OCI-LY3 (cell line): ENCODE data around the gene HSD17B7.
"Not testable (repeated sequence)": the region's sequence is repeated elsewhere in the genome, so short reads cannot be mapped to it uniquely, and the experiment has no call there.

Experiments used
- H2AFZ ChIP-seq: fragments of 200-600, 300-600 bp; shearing (Covaris generic); 2 replicates; pipeline ENCODE4 v1.6.0; 2014; ENCODE audit warnings: antibody characterized with exemption, low read depth, low read length
- H3K27ac ChIP-seq: fragments of 200-600, 300-600 bp; sonication (generic); 2 replicates; pipeline ENCODE4 v1.5.1; 2014; ENCODE audit warnings: mild to moderate bottlenecking, low read length, moderate library complexity, mixed read lengths
- H3K27me3 ChIP-seq: fragments of 200-600, 300-600 bp; sonication (generic); 2 replicates; pipeline ENCODE4 v1.6.1; 2014; ENCODE audit warnings: low read depth, low read length, mixed read lengths
- H3K36me3 ChIP-seq: fragments of 200-600, 300-600 bp; sonication (generic); replicated peaks from 2 replicates; pipeline ENCODE3; 2014; ENCODE audit warnings: low read depth, low read length, mixed read lengths
- H3K4me1 ChIP-seq: fragments of 300-600, 200-600 bp; sonication (generic); 2 replicates; pipeline ENCODE4 v1.6.1; 2014; ENCODE audit warnings: low read length, mixed read lengths
- H3K4me2 ChIP-seq: fragments of 200-600, 300-600 bp; sonication (generic); 2 replicates; pipeline ENCODE4 v1.6.1; 2014; ENCODE audit warnings: low read length, mixed read lengths
- H3K4me3 ChIP-seq: fragments of 300-600, 200-600 bp; sonication (generic); 2 replicates; pipeline ENCODE4 v1.5.1; 2014; ENCODE audit warnings: antibody characterized with exemption, mild to moderate bottlenecking, low read length, moderate library complexity
- H3K79me2 ChIP-seq: fragments of 300-600, 200-600 bp; shearing (Covaris generic); 2 replicates; pipeline ENCODE4 v1.6.1; 2014; ENCODE audit warnings: mild to moderate bottlenecking, low read length, mixed read lengths
- H3K9ac ChIP-seq: fragments of 300-600, 200-600 bp; shearing (Covaris generic); 2 replicates; pipeline ENCODE4 v1.6.0; 2014; ENCODE audit warnings: mild to moderate bottlenecking, low read length, moderate library complexity
- H3K9me3 ChIP-seq: fragments of 200-600, 300-600 bp; shearing (Covaris generic); 2 replicates; pipeline ENCODE4 v1.6.1; 2014; ENCODE audit warnings: low read length, mixed read lengths; ENCODE audit not compliant: insufficient read depth
- H4K20me1 ChIP-seq: fragments of 200-600, 300-600 bp; sonication (generic); 2 replicates; pipeline ENCODE4 v1.6.1; 2016; ENCODE audit warnings: low read length, mixed read lengths; ENCODE audit not compliant: insufficient read depth
- CTCF ChIP-seq: fragments of 200-600, 300-600 bp; sonication (generic); IDR thresholded peaks from 2 replicates; pipeline ENCODE4 v1.5.1; 2014; ENCODE audit warnings: antibody characterized with exemption, low read length, low read depth
- EZH2phosphoT487 ChIP-seq: fragments of 200-600 bp; shearing (Covaris generic); IDR thresholded peaks from 2 replicates; pipeline ENCODE4 v1.6.1; 2018; ENCODE audit warnings: antibody characterized with exemption, mixed run types, low read depth

The HSD17B7 gene

DNA sequence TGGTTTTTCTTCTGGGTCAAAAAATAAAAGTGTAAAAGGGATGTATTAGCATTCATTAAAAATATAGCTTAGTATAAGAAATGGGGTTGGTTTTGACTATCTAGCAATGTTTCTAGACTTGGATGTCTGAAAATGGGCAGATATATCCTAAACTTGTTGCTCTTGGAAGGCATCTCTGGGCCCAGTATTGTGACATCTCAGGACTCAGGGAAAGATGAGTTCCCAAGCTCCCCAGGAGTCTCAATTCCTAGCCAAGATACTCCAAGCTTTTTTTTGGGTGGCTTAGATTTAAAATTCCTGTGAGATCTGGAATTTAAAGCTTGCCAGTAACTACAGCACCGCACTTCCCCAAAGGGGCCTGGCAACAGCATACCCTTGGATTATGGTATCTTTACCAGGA lies 11.5 kb upstream of the HSD17B7 start:
- Histone ChIP-seq H3K27ac (no peak overlapping the region), H3K4me3 (no peak overlapping the region), H3K36me3 (no peaks in the 10 kb centered on the region), H3K27me3 (no peaks in the 10 kb centered on the region), H3K9ac (no peak overlapping the region), H3K4me1 (no peaks in the 10 kb centered on the region), H3K79me2 (no peaks in the 10 kb centered on the region), H4K20me1 (no peaks in the 10 kb centered on the region), H2AFZ (no peak overlapping the region), H3K4me2 (no peak overlapping the region), H3K9me3 (no peaks in the 10 kb centered on the region)
- no peak for TF ChIP-seq EZH2phosphoT487
- no peak for TF ChIP-seq CTCF

GRCh38 chr1:162782671-162783070 lies 7.8 kb upstream of the HSD17B7 start:
- H3K36me3 ChIP-seq = no peaks in the 10 kb centered on the region
- H3K4me1 ChIP-seq = no peaks in the 10 kb centered on the region
- no peaks in the 10 kb centered on the region for H3K79me2 ChIP-seq
- TF ChIP-seq EZH2phosphoT487 = no peak
- no peak for TF ChIP-seq CTCF
- H3K9ac ChIP-seq = no peak overlapping the region
- H3K4me2 ChIP-seq = no peak overlapping the region
- no peaks in the 10 kb centered on the region for H3K9me3 ChIP-seq
- H3K4me3 ChIP-seq = no peak overlapping the region
- no peak overlapping the region for H2AFZ ChIP-seq
- no peaks in the 10 kb centered on the region for H3K27me3 ChIP-seq
- H4K20me1 ChIP-seq = no peaks in the 10 kb centered on the region
- H3K27ac ChIP-seq = no peak overlapping the region

GRCh38 chr1:162784926-162785325 lies 5.6 kb upstream of the HSD17B7 start:
- H3K4me3 ChIP-seq, H2AFZ ChIP-seq, H3K9me3 ChIP-seq, H3K27me3 ChIP-seq, H4K20me1 ChIP-seq, H3K27ac ChIP-seq, H3K4me2 ChIP-seq, H3K4me1 ChIP-seq, H3K9ac ChIP-seq, H3K36me3 ChIP-seq, H3K79me2 ChIP-seq: not testable (repeated sequence)

DNA sequence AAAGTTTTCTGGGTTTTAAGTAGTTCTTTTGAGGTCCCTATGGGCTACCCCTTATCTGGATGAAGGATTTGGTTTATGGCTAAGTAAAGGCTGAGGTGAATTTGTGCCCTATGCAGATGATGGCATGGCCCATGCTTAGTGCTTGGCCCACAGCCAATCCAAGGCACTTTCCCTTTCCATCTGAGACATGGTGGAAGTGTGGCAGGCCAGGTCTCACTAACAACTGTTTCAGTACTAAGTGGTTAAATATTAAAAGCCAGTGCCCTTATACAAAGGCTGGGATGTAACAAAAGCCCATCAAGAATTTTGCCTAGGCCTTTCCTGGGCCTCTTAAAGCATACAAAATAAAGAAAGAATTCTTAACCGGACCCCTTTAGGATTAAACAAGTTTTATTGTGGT lies 1.7 kb upstream of the HSD17B7 start:
- not testable (repeated sequence) for H3K9ac ChIP-seq, H3K79me2 ChIP-seq, H3K4me3 ChIP-seq, H3K9me3 ChIP-seq, H4K20me1 ChIP-seq, H3K27me3 ChIP-seq, H3K4me1 ChIP-seq, H3K36me3 ChIP-seq, H3K27ac ChIP-seq, H3K4me2 ChIP-seq, H2AFZ ChIP-seq

GRCh38 chr1:162790985-162791357 lies 469 bp downstream of the HSD17B7 start:
- H3K36me3 ChIP-seq, H3K27me3 ChIP-seq, H4K20me1 ChIP-seq, H3K4me1 ChIP-seq, H3K9me3 ChIP-seq, H2AFZ ChIP-seq, H3K79me2 ChIP-seq: not testable (repeated sequence)
- peak overlapping the region; percentile 65 for H3K4me2 ChIP-seq
- peak overlapping the region; percentile 73 for H3K4me3 ChIP-seq
- H3K9ac ChIP-seq = peak overlapping the region; percentile 62
- peak overlapping the region; percentile 65 for H3K27ac ChIP-seq

GRCh38 chr1:162794284-162794683 lies 3.8 kb downstream of the HSD17B7 start:
- not testable (repeated sequence) for H3K4me2 ChIP-seq, H3K4me3 ChIP-seq, H3K79me2 ChIP-seq

GRCh38 chr1:162796617-162797279 lies 6.2 kb downstream of the HSD17B7 start:
- H4K20me1 ChIP-seq, H3K4me1 ChIP-seq, H3K36me3 ChIP-seq: not testable (repeated sequence)

More at GRCh38 chr1:162794284-162794683, 3.8 kb downstream of the HSD17B7 start:
- H3K27ac ChIP-seq, H4K20me1 ChIP-seq, H3K9me3 ChIP-seq, H3K9ac ChIP-seq, H3K36me3 ChIP-seq, H2AFZ ChIP-seq, H3K4me1 ChIP-seq, H3K27me3 ChIP-seq: not testable (repeated sequence)

More at GRCh38 chr1:162796617-162797279, 6.2 kb downstream of the HSD17B7 start:
- not testable (repeated sequence) for H3K27ac ChIP-seq, H3K9me3 ChIP-seq, H3K4me2 ChIP-seq, H3K9ac ChIP-seq, H2AFZ ChIP-seq, H3K4me3 ChIP-seq, H3K79me2 ChIP-seq, H3K27me3 ChIP-seq
